Thoracic aorta (tissue), 2 donors: ENCODE results near the gene TBX1. TPM values are rescaled to one million over a fixed set of nuclear protein-coding genes. Genes with fewer than 3 reads are reported as not detected.

Source experiments
- ATAC-seq: fragments of 150-250 bp; one replicate; pipeline ENCODE4 v1.8.0; 2017; ENCODE audit warnings: low read depth; ENCODE audit not compliant: insufficient number of reproducible peaks, low FRiP score
- DNase-seq: peaks from one replicate; pipeline ENCODE4 v3.0.0-alpha.2; 2020; ENCODE audit warnings: low spot score
- H3K27ac ChIP-seq, 2 donors: fragments of 200-600 bp; sonication (generic); 1 replicate in 1 of 2; 2 replicates in 1 of 2; pipeline ENCODE4 v1.5.1; 2016; ENCODE audit warnings: mild to moderate bottlenecking in 2 of 2, moderate library complexity in 2 of 2
- H3K27me3 ChIP-seq: fragments of 200-600 bp; sonication (generic); replicated peaks from 2 replicates; pipeline ENCODE4 v1.6.0; 2016; ENCODE audit warnings: mild to moderate bottlenecking; ENCODE audit not compliant: insufficient read depth
- H3K36me3 ChIP-seq: fragments of 200-600 bp; sonication (generic); one replicate; pipeline ENCODE4 v1.5.1; 2016
- H3K4me1 ChIP-seq, 2 donors: fragments of 200-600 bp; sonication (generic); 1 replicate in 1 of 2; 2 replicates in 1 of 2; pipeline versions ENCODE4 v1.5.1 to v1.6.0; 2016; ENCODE audit warnings: low read depth in 2 of 2, mild to moderate bottlenecking in 1 of 2; ENCODE audit not compliant: control insufficient read depth in 1 of 2
- H3K4me3 ChIP-seq: fragments of 200-600 bp; sonication (generic); 2 replicates; pipeline ENCODE4 v1.5.1; 2016; ENCODE audit warnings: mild to moderate bottlenecking
- H3K9me3 ChIP-seq: fragments of 200-600 bp; sonication (generic); 2 replicates; pipeline ENCODE4 v1.5.1; 2016
- CTCF ChIP-seq: fragments of 200-600 bp; sonication (generic); IDR thresholded peaks from one replicate; pipeline ENCODE4 v1.5.1; 2019; ENCODE audit warnings: antibody characterized with exemption
- total RNA-seq, 2 donors: library from RNA; depleted of rRNA; stranded (reverse); fragments of >200 nt; gene quantifications; one replicate each; pipeline versions ENCODE4 v1.1.0 to v1.2.3, GENCODE V29; 2016

Gene TBX1
- total RNA-seq, 2 donors from 2014 or later = 2.7 to 8.0 TPM

GRCh38 chr22:19814428-19814827 is 53.9 kb downstream of the TBX1 start:
- no peak for ATAC-seq
- Histone ChIP-seq H3K27me3 (no peaks in the 10 kb centered on the region), H3K36me3 (no peaks in the 10 kb centered on the region), H3K4me3 (no peak overlapping the region), H3K27ac (no peak overlapping the region), H3K9me3 (no peaks in the 10 kb centered on the region), H3K4me1 (peaks cover 0 to 11% of the 10 kb centered on the region in 2 donors)
- DNase-seq = no peak
- no peak for TF ChIP-seq CTCF

- TF ChIP-seq CTCF = no peak
- no peak for DNase-seq
- no peak overlapping the region for H3K27ac ChIP-seq
- H3K4me1 ChIP-seq = peaks cover 0 to 11% of the 10 kb centered on the region in 2 donors
- no peaks in the 10 kb centered on the region for H3K36me3 ChIP-seq
- H3K9me3 ChIP-seq = no peaks in the 10 kb centered on the region
- H3K27me3 ChIP-seq = no peaks in the 10 kb centered on the region
- no peak overlapping the region for H3K4me3 ChIP-seq
- no peak for ATAC-seq
Observed at GRCh38 chr22:19815093-19815822, 54.7 kb downstream of the TBX1 start.

- H3K27me3 ChIP-seq = no peaks in the 10 kb centered on the region
- H3K9me3 ChIP-seq = no peaks in the 10 kb centered on the region
- no peak for DNase-seq
Observed at GRCh38 chr22:19815823-19816290, 55.3 kb downstream of the TBX1 start.

GRCh38 chr22:19816372-19817119 is 56.0 kb downstream of the TBX1 start:
- no peak for TF ChIP-seq CTCF
- DNase-seq = no peak

More at GRCh38 chr22:19815823-19816290, 55.3 kb downstream of the TBX1 start:
- Histone ChIP-seq H3K27ac (no peak overlapping the region), H3K36me3 (no peaks in the 10 kb centered on the region), H3K4me3 (no peak overlapping the region), H3K4me1 (peaks cover 0 to 6% of the 10 kb centered on the region in 2 donors)
- ATAC-seq = no peak
- TF ChIP-seq CTCF = no peak

More at GRCh38 chr22:19816372-19817119, 56.0 kb downstream of the TBX1 start:
- no peak overlapping the region for H3K27ac ChIP-seq
- no peak overlapping the region for H3K4me3 ChIP-seq
- H3K27me3 ChIP-seq = no peaks in the 10 kb centered on the region
- H3K4me1 ChIP-seq = no peaks in the 10 kb centered on the region
- no peaks in the 10 kb centered on the region for H3K36me3 ChIP-seq
- H3K9me3 ChIP-seq = no peaks in the 10 kb centered on the region
- ATAC-seq = no peak

Other genes starting within 250 kb of the TBX1 start
- 10 to 100 TPM; 41.0 to 68.0 TPM for gene CLDN5, start 236.4 kb upstream of the TBX1 start, total RNA-seq
- 100 to 1,000 TPM in 1 of 2 donors, 10 to 100 TPM in 1; 47.7 to 147 TPM for gene SEPTIN5, start 46.3 kb upstream of the TBX1 start, total RNA-seq
- gene GP1BB, start 37.2 kb upstream of the TBX1 start, total RNA-seq = 10 to 100 TPM; 13.1 to 30.3 TPM
- 1 to 10 TPM; 2.3 to 7.7 TPM for gene GNB1L, start 94.1 kb downstream of the TBX1 start, total RNA-seq
- gene RTL10, start 94.1 kb downstream of the TBX1 start, total RNA-seq = 10 to 100 TPM; 11.8 to 17.2 TPM
- 100 to 1,000 TPM; 230 to 300 TPM for gene COMT, start 181.0 kb downstream of the TBX1 start, total RNA-seq
- 10 to 100 TPM; 27.4 to 37.6 TPM for gene TXNRD2, start 181.0 kb downstream of the TBX1 start, total RNA-seq